Measurements from ENCODE around the gene FAM153A.
"Not testable (repeated sequence)": the region's sequence is repeated elsewhere in the genome, so short reads cannot be mapped to it uniquely, and the experiment has no call there.

FAM153A gene

DNA sequence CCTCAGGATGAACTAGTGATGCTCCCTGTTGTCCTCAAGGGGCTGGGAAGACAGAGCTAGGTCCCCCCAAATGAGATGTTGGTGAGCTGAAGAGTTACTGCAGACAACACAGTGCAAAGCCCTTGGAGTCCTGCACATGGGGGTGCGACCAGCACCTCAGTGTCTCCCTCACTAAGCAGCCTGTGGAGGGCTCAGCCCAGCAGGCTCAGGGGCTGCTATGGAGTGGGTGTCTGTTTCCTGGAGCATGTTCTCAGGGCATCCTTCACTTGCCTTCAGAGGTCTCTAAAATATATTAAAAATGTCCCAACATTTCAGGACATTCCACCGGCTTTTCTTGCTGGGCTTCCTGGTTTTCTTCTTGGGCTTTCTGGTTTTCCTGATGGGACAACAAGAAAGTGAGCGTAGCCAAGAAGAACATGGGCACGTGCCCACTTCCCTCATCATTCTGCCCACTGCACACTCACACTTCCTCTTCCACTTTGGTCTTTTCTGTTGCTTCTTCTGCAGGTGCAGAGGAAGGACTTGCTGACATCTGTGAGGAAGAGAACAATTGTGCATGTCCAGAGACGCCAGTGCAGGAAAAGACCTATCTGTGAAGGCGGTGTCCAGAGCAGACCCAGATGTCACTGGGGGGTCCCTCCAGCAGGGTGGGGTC, 58.7 kb downstream of the FAM153A start:
- H3K9me2 ChIP-seq (ENCODE audit: low read depth, low read length); H3K27ac ChIP-seq (ENCODE audit: low read depth, low read length, poor library complexity, severe bottlenecking); H3K79me2 ChIP-seq (ENCODE audit: insufficient read depth, low read length); H3K9ac ChIP-seq (ENCODE audit: low read length); H2AFZ ChIP-seq (ENCODE audit: low read length); H4K20me1 ChIP-seq (ENCODE audit: insufficient read depth, low read length); H3K27me3 ChIP-seq (ENCODE audit: insufficient read depth, low read length); H3K9me3 ChIP-seq (ENCODE audit: low read length); H3K4me1 ChIP-seq (ENCODE audit: insufficient read depth, low read length, severe bottlenecking); H3K4me2 ChIP-seq (ENCODE audit: low read length); H3K36me3 ChIP-seq (ENCODE audit: insufficient read depth, low read length); H3F3A ChIP-seq (ENCODE audit: insufficient read depth, low read length); H3K4me3 ChIP-seq (ENCODE audit: low read depth, low read length, poor library complexity, severe bottlenecking): not testable (repeated sequence)

DNA sequence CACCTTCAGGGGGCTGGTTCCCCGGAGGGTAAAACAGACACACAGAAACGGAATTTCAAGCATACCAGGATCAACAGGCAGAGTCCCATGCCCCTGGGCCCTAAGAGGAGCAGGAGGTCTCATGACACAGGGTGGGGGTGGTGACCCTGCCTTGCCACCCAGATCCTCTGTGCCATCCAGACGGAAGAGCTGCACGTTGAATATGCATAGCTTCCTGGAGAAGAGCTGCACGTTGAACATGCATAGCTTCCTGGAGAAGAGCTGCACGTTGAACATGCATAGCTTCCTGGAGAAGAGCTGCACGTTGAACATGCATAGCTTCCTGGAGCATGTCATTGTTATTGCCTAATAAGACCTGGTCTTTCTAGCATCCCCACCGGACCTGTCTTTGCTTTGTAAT, 59.9 kb downstream of the FAM153A start:
- not testable (repeated sequence) for H3K36me3 ChIP-seq (ENCODE audit: insufficient read depth, low read length); H3F3A ChIP-seq (ENCODE audit: insufficient read depth, low read length); H3K4me1 ChIP-seq (ENCODE audit: insufficient read depth, low read length, severe bottlenecking); H3K27ac ChIP-seq (ENCODE audit: low read depth, low read length, poor library complexity, severe bottlenecking); H3K9me3 ChIP-seq (ENCODE audit: low read length); H2AFZ ChIP-seq (ENCODE audit: low read length); H3K9me2 ChIP-seq (ENCODE audit: low read depth, low read length); H4K20me1 ChIP-seq (ENCODE audit: insufficient read depth, low read length); H3K9ac ChIP-seq (ENCODE audit: low read length); H3K79me2 ChIP-seq (ENCODE audit: insufficient read depth, low read length); H3K4me3 ChIP-seq (ENCODE audit: low read depth, low read length, poor library complexity, severe bottlenecking); H3K27me3 ChIP-seq (ENCODE audit: insufficient read depth, low read length); H3K4me2 ChIP-seq (ENCODE audit: low read length)

DNA sequence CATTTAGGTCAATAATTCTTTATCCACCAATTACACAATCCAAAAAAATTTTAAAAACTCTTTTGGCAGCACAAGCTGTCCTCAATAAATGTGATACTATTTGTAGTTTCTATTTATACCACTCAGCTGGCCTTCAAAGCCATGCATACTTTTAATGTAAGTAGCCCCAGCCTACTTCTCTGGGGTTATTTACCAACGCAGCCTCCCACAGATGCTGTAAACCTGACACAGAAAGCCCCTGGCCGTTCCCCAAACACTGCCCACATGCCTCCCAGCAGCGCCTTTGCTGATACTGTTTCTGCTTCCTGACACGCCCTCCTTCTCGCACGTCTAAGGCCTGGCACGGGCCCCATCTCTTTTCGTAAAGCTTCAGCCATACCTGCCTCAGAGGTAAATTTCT, 62.7 kb downstream of the FAM153A start:
- not testable (repeated sequence) for H3K9me3 ChIP-seq (ENCODE audit: low read length); H3K79me2 ChIP-seq (ENCODE audit: insufficient read depth, low read length); H3K9ac ChIP-seq (ENCODE audit: low read length); H3K9me2 ChIP-seq (ENCODE audit: low read depth, low read length); H3K36me3 ChIP-seq (ENCODE audit: insufficient read depth, low read length); H3K4me3 ChIP-seq (ENCODE audit: low read depth, low read length, poor library complexity, severe bottlenecking); H3F3A ChIP-seq (ENCODE audit: insufficient read depth, low read length); H4K20me1 ChIP-seq (ENCODE audit: insufficient read depth, low read length); H3K27me3 ChIP-seq (ENCODE audit: insufficient read depth, low read length); H3K4me2 ChIP-seq (ENCODE audit: low read length); H3K4me1 ChIP-seq (ENCODE audit: insufficient read depth, low read length, severe bottlenecking); H2AFZ ChIP-seq (ENCODE audit: low read length); H3K27ac ChIP-seq (ENCODE audit: low read depth, low read length, poor library complexity, severe bottlenecking)

DNA sequence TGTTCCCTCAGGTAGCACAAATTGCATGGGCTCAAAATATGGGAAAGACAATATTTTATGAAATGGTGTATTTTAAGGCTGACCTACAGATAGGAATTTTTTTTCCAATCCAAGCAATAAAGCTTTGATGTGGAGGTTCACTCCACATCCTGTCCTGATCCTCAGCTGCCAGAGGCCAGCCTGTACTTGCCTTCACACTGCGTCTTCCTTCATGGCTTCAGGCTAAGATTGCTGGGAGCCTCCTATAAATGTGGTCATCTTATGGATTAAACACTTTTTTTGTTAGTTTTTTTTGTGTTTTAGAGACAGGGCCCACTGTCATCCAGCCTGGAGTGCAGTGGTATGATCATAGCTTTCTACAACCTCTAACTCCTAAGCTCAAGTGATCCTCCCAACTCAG, 67.3 kb downstream of the FAM153A start:
- H3K9ac ChIP-seq (ENCODE audit: low read length); H3K27me3 ChIP-seq (ENCODE audit: insufficient read depth, low read length); H2AFZ ChIP-seq (ENCODE audit: low read length); H4K20me1 ChIP-seq (ENCODE audit: insufficient read depth, low read length); H3F3A ChIP-seq (ENCODE audit: insufficient read depth, low read length); H3K9me2 ChIP-seq (ENCODE audit: low read depth, low read length); H3K4me2 ChIP-seq (ENCODE audit: low read length); H3K27ac ChIP-seq (ENCODE audit: low read depth, low read length, poor library complexity, severe bottlenecking); H3K79me2 ChIP-seq (ENCODE audit: insufficient read depth, low read length); H3K4me3 ChIP-seq (ENCODE audit: low read depth, low read length, poor library complexity, severe bottlenecking); H3K4me1 ChIP-seq (ENCODE audit: insufficient read depth, low read length, severe bottlenecking); H3K9me3 ChIP-seq (ENCODE audit: low read length); H3K36me3 ChIP-seq (ENCODE audit: insufficient read depth, low read length): not testable (repeated sequence)

DNA sequence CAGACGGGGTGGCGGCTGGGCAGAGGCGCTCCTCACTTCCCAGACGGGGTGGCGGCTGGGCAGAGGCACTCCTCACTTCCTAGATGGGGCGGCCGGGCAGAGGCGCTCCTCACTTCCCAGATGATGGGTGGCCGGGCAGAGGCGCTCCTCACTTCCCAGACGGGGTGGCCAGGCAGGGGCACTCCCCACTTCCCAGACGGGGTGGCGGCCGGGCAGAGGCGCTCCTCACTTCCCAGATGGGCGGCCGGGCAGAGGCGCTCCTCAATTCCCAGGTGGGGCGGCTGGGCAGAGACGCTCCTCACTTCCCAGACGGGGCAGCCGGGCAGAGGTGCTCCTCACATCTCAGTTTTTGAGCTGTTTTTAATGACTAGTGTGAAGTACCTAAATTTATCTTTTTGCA, 86.6 kb downstream of the FAM153A start:
- H3K9me3 ChIP-seq (ENCODE audit: low read length); H3K4me1 ChIP-seq (ENCODE audit: insufficient read depth, low read length, severe bottlenecking); H3F3A ChIP-seq (ENCODE audit: insufficient read depth, low read length); H3K4me3 ChIP-seq (ENCODE audit: low read depth, low read length, poor library complexity, severe bottlenecking); H3K36me3 ChIP-seq (ENCODE audit: insufficient read depth, low read length); H3K4me2 ChIP-seq (ENCODE audit: low read length); H2AFZ ChIP-seq (ENCODE audit: low read length); H4K20me1 ChIP-seq (ENCODE audit: insufficient read depth, low read length); H3K79me2 ChIP-seq (ENCODE audit: insufficient read depth, low read length); H3K27me3 ChIP-seq (ENCODE audit: insufficient read depth, low read length); H3K27ac ChIP-seq (ENCODE audit: low read depth, low read length, poor library complexity, severe bottlenecking); H3K9me2 ChIP-seq (ENCODE audit: low read depth, low read length); H3K9ac ChIP-seq (ENCODE audit: low read length): not testable (repeated sequence)

DNA sequence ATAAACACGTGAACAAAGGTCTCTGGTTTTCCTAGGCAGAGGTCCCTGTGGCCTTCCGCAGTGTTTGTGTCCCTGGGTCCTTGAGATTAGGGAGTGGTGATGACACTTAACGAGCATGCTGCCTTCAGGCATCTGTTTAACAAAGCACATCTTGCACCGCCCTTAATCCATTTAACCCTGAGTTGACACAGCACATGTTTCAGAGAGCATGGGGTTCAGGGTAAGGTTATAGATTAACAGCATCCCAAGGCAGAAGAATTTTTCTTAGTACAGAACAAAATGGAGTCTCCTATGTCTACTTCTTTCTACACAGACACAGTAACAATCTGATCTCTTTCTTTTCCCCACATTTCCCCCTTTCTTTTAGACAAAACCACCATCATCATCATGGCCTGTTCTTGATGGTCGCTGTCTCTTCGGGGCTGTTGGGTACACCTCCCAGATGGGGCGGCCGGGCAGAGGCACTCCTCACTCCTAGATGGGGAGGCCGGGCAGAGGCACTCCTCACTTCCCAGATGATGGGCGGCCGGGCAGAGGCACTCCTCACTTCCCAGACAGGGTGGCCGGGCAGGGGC, 87.3 kb downstream of the FAM153A start:
- not testable (repeated sequence) for H3K9me3 ChIP-seq (ENCODE audit: low read length); H3K36me3 ChIP-seq (ENCODE audit: insufficient read depth, low read length); H3K4me1 ChIP-seq (ENCODE audit: insufficient read depth, low read length, severe bottlenecking); H3K4me2 ChIP-seq (ENCODE audit: low read length); H3K9me2 ChIP-seq (ENCODE audit: low read depth, low read length); H3F3A ChIP-seq (ENCODE audit: insufficient read depth, low read length); H2AFZ ChIP-seq (ENCODE audit: low read length); H3K27ac ChIP-seq (ENCODE audit: low read depth, low read length, poor library complexity, severe bottlenecking); H3K27me3 ChIP-seq (ENCODE audit: insufficient read depth, low read length); H3K9ac ChIP-seq (ENCODE audit: low read length); H3K79me2 ChIP-seq (ENCODE audit: insufficient read depth, low read length); H3K4me3 ChIP-seq (ENCODE audit: low read depth, low read length, poor library complexity, severe bottlenecking); H4K20me1 ChIP-seq (ENCODE audit: insufficient read depth, low read length)

DNA sequence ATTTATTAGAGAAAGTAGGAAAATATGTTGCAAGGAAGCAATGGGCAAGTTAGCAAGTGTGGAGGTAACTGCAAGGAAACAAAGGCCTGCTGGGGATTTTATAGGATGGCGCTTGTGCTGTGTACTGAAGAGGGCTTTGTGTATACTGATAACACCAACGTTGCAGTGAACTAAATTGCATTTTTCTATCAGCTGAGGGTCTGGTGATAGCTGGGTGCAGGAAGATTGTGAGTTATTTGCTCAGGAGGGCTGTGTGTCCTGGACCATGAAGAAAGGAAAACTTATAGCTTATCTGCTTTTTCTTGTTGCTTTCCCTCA, 88.2 kb downstream of the FAM153A start:
- H4K20me1 ChIP-seq (ENCODE audit: insufficient read depth, low read length); H3K4me3 ChIP-seq (ENCODE audit: low read depth, low read length, poor library complexity, severe bottlenecking); H3K4me2 ChIP-seq (ENCODE audit: low read length); H3K4me1 ChIP-seq (ENCODE audit: insufficient read depth, low read length, severe bottlenecking); H3K9me2 ChIP-seq (ENCODE audit: low read depth, low read length); H3F3A ChIP-seq (ENCODE audit: insufficient read depth, low read length); H3K27me3 ChIP-seq (ENCODE audit: insufficient read depth, low read length); H2AFZ ChIP-seq (ENCODE audit: low read length); H3K79me2 ChIP-seq (ENCODE audit: insufficient read depth, low read length); H3K27ac ChIP-seq (ENCODE audit: low read depth, low read length, poor library complexity, severe bottlenecking); H3K9me3 ChIP-seq (ENCODE audit: low read length); H3K36me3 ChIP-seq (ENCODE audit: insufficient read depth, low read length); H3K9ac ChIP-seq (ENCODE audit: low read length): not testable (repeated sequence)

Measured in OCI-LY1 (cell line).